ENCODE results near the gene SSH2. TPM values are rescaled to one million over a fixed set of nuclear protein-coding genes. Genes with fewer than 3 reads are reported as not detected.

SSH2 gene
- total and polyA plus RNA-seq, 2 of the 13 experiments (the other 11 are each of a cell fraction or from before 2014, with no cell fraction given) = 6.0 to 6.4 TPM

DNA sequence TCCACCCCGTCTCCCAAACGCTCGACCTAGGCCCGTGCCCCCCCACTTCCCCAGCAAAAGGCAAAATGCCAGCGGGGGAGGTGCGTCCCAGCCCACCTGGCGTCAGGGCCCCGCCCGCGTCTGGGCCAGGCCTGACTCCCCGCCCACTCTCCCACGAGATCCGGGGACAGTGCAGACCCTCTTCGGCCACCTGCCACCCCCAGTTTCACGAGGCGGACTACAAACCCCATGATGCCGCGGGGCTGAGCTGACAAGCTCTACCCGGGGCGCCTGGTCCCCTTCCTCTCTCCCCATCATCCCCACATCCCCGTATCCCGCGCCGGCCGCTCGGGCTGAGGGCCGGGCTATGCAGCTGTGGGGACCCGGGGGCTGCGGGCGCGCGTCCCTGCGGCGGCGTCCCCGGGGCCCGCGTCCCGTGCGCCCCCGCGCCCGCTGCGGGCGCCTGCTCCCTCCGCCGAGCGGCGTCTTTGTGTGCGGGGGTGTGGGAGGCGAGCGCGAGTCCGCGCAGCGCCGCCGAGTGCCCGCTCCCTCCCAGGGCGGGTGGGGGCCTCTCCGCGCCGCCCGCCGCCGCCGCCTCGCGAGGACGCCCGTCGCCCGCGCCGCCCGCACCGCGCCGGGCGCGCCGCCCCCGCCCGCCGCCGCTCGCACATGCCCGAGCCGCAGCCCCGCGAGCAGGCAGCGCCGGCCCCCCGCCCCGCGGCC lies 337.0 kb downstream of the SSH2 start, which contains the start of gene ANKRD13B (continued):
- TF ChIP-seq ZFP36L1 (CRISPR knock-in tag; IDR thresholded peaks at IDR 0.05) (no peak), ZNF143 (CRISPR knock-in tag; IDR thresholded peaks at IDR 0.05) (peak; percentile 86), ZNF740 (CRISPR knock-in tag; IDR thresholded peaks at IDR 0.05) (peak; percentile 86), PCBP1 (IDR thresholded peaks at IDR 0.05; ENCODE audit: borderline replicate concordance, low read depth, low read length) (0 out of 2 replicates have a peak, but pooled peaks have one; percentile 23), PITX1 (CRISPR knock-in tag; IDR thresholded peaks at IDR 0.05) (no peak), HCFC1 (IDR thresholded peaks at IDR 0.05; ENCODE audit: low read depth, low read length) (peak; percentile 54), ZFP37 (CRISPR knock-in tag; IDR thresholded peaks at IDR 0.05; ENCODE audit: borderline replicate concordance) (no peak)

- ChIA-PET CTCF (ENCODE audit: low intra/inter-chr PET ratio, low total read pairs) (interaction anchor here (0.6 to 3.1 kb wide), 4 partner anchors 9 to 222 kb away, joined by 3 to 39 read pairs (median 8); no protein-coding TSS in a partner anchor), POLR2A (interaction anchor here (1.0 to 3.0 kb wide), 7 partner anchors 17 to 298 kb away, joined by 3 to 23 read pairs (median 9); partner anchors contain the start of genes ABHD15, NUFIP2 and TAOK1)
- peak; percentile 72 for FAIRE-seq
- peak overlapping the region; percentile 72; the same call in 1 of the 2 replicates for H3K9ac ChIP-seq (ENCODE audit: insufficient read depth, low read depth, low read length)
- H3K27ac ChIP-seq (ENCODE audit: extremely low read length, insufficient read depth, low read length) = no peak overlapping the region
- no peaks in the 10 kb centered on the region for H3K36me3 ChIP-seq (replicated peaks in 1 of 2; ENCODE audit: control insufficient read depth in 1 of 2, insufficient read depth in 2 of 2, low read length in 2 of 2)
- peaks cover 19% of the 10 kb centered on the region for H3K79me2 ChIP-seq (ENCODE audit: insufficient read depth, low read length)
- H3K9me3 ChIP-seq (ENCODE audit: low read length) = no peaks in the 10 kb centered on the region
- peaks cover 60% of the 10 kb centered on the region for H3K4me1 ChIP-seq (ENCODE audit: insufficient read depth, low read length)
- intact Hi-C loops (cut with micrococcal nuclease; ENCODE audit: unreplicated experiment) (loop anchor here (1.0 to 10.0 kb wide), 3 partner anchors 12 to 217 kb away; no protein-coding TSS in a partner anchor), in situ Hi-C loops (cut with HindIII; ENCODE audit: extremely low pct_ligation_motif_present, low pct_unique_long_range_greater_than_20kb) (no loop called here)
- peak; percentile 74 for ATAC-seq
- peak overlapping the region; percentile 8 for H2AFZ ChIP-seq (ENCODE audit: low read length)
- peak; percentile 74 for DNase-seq (ENCODE audit: low spot score)
- WGBS (ENCODE audit: low lambda C conversion rate) = 2% methylated on average over 12 of the region's 25 CpGs
- H3K4me2 ChIP-seq (ENCODE audit: low read depth, low read length) = peak overlapping the region; percentile 89
- no TSS peak for BruUV-seq (replicated peaks)
- H3K27me3 ChIP-seq (ENCODE audit: control insufficient read depth in 1 of 2, insufficient read depth in 2 of 2, low read length in 2 of 2) = peaks cover 3 to 25% of the 10 kb centered on the region in 2 experiments; a peak in 3 of 5 replicates
- peak overlapping the region; percentile 70 to 91 (median 89) for H3K4me3 ChIP-seq (replicated peaks in 1 of 3; ENCODE audit: insufficient read depth in 1 of 3, low read depth in 2 of 3, low read length in 3 of 3)
- peaks cover 14% of the 10 kb centered on the region; the same call in 1 of the 2 replicates for H4K20me1 ChIP-seq (ENCODE audit: insufficient read depth, low read length)
- TF ChIP-seq ZNF569 (CRISPR knock-in tag; IDR thresholded peaks at IDR 0.05; ENCODE audit: borderline replicate concordance) = no peak
- TF ChIP-seq MAF1 (CRISPR knock-in tag; IDR thresholded peaks at IDR 0.05; ENCODE audit: borderline replicate concordance) = no peak; the same call in 1 of the 2 replicates
- TF ChIP-seq ZNF552 (CRISPR knock-in tag; IDR thresholded peaks at IDR 0.05; ENCODE audit: borderline replicate concordance) = no peak
- TF ChIP-seq KDM4B (CRISPR knock-in tag; IDR thresholded peaks at IDR 0.05) = peak; percentile 37; the same call in 1 of the 2 replicates
- 0 out of 2 replicates have a peak, but pooled peaks have one; percentile 37 for TF ChIP-seq ZNF574 (CRISPR knock-in tag; IDR thresholded peaks at IDR 0.05)
- TF ChIP-seq, protein P1, sequence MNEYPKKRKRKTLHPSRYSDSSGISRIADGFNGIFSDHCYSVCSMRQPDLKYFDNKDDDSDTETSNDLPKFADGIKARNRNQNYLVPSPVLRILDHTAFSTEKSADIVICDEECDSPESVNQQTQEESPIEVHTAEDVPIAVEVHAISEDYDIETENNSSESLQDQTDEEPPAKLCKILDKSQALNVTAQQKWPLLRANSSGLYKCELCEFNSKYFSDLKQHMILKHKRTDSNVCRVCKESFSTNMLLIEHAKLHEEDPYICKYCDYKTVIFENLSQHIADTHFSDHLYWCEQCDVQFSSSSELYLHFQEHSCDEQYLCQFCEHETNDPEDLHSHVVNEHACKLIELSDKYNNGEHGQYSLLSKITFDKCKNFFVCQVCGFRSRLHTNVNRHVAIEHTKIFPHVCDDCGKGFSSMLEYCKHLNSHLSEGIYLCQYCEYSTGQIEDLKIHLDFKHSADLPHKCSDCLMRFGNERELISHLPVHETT (CRISPR knock-in tag; conservative IDR thresholded peaks at IDR 0.05) = 0 out of 2 replicates have a peak, but pooled peaks have one; percentile 16
- TF ChIP-seq ZBTB21 (CRISPR knock-in tag; IDR thresholded peaks at IDR 0.05) = no peak
- TF ChIP-seq ZNF143 (CRISPR knock-in tag; IDR thresholded peaks at IDR 0.05) = peak; percentile 24
- TF ChIP-seq HNF4A (CRISPR knock-in tag; IDR thresholded peaks at IDR 0.05) = peak; percentile 41; the same call in 1 of the 2 replicates
- no peak for TF ChIP-seq ZNF333 (CRISPR knock-in tag; IDR thresholded peaks at IDR 0.05; ENCODE audit: borderline replicate concordance)
Observed at GRCh38 chr17:29591737-29592608, 338.1 kb downstream of the SSH2 start.

All from HepG2 (cell line).